ENCODE measurements around the gene HDC. TPM values are rescaled to one million over a fixed set of nuclear protein-coding genes. Genes with fewer than 3 reads are reported as not detected.

Gene HDC
- total and polyA plus RNA-seq, 11 donors = 0.18 to 0.97 (median 0.39) TPM; not detected in 3

- Histone ChIP-seq H3K27me3 (peaks cover 0 to 3% (median 0%) of the 10 kb centered on the region in 9 donors), H3K4me1 (peaks cover 0 to 22% (median 0%) of the 10 kb centered on the region in 12 donors), H3K9me3 (no peaks in the 10 kb centered on the region), H3K36me3 (no peaks in the 10 kb centered on the region), H3K4me3 (no peak overlapping the region), H3K27ac (peak overlapping the region in 1 of 12 donors; percentile 63)
- intact Hi-C loops (cut with DNase I) = no loop called here
- TF ChIP-seq CTCF (IDR thresholded peaks at IDR 0.05) = no peak
- no peak for TF ChIP-seq POLR2A (IDR thresholded peaks at IDR 0.05)
- WGBS, 4 donors = 87 to 90% (median 88%) methylated on average over 14 of the region's 14 CpGs
- ATAC-seq = peak in 3 of 4 donors; percentile 33 to 75 (median 72)
- peak in 1 of 5 donors; percentile 46 for DNase-seq
These were observed 17.5 kb downstream of the HDC start for GRCh38 chr15:50247819-50248655.

GRCh38 chr15:50246631-50247030 lies 18.9 kb downstream of the HDC start:
- 86 to 91% (median 89%) methylated on average over 2 of the region's 2 CpGs for WGBS, 4 donors
- no peak for ATAC-seq

GRCh38 chr15:50244959-50245624 lies 20.4 kb downstream of the HDC start:
- intact Hi-C loops (cut with DNase I) = no loop called here
- Histone ChIP-seq H3K9me3 (no peaks in the 10 kb centered on the region), H3K36me3 (no peaks in the 10 kb centered on the region), H3K27ac (no peak overlapping the region), H3K4me1 (peaks cover 0 to 22% (median 0%) of the 10 kb centered on the region in 12 donors), H3K27me3 (no peaks in the 10 kb centered on the region), H3K4me3 (no peak overlapping the region)
- DNase-seq (no peak), ATAC-seq (no peak)
- TF ChIP-seq CTCF (IDR thresholded peaks at IDR 0.05) (no peak), POLR2A (IDR thresholded peaks at IDR 0.05) (no peak)
- WGBS, 4 donors = 87 to 96% (median 96%) methylated on average over 2 of the region's 2 CpGs

More at GRCh38 chr15:50246631-50247030, 18.9 kb downstream of the HDC start:
- Histone ChIP-seq H3K27me3 (peaks cover 0 to 3% (median 0%) of the 10 kb centered on the region in 9 donors), H3K4me1 (peaks cover 0 to 22% (median 0%) of the 10 kb centered on the region in 12 donors), H3K36me3 (no peaks in the 10 kb centered on the region), H3K27ac (no peak overlapping the region), H3K4me3 (no peak overlapping the region), H3K9me3 (no peaks in the 10 kb centered on the region)
- intact Hi-C loops (cut with DNase I) = no loop called here
- no peak for DNase-seq
- TF ChIP-seq CTCF (IDR thresholded peaks at IDR 0.05) = no peak
- TF ChIP-seq POLR2A (IDR thresholded peaks at IDR 0.05) = no peak

- Histone ChIP-seq H3K27ac (no peak overlapping the region), H3K9me3 (no peaks in the 10 kb centered on the region), H3K4me3 (no peak overlapping the region), H3K36me3 (no peaks in the 10 kb centered on the region), H3K4me1 (peaks cover 0 to 22% (median 0%) of the 10 kb centered on the region in 12 donors), H3K27me3 (no peaks in the 10 kb centered on the region)
- WGBS, 4 donors = 86 to 100% (median 97%) methylated on average over 1 of the region's 1 CpG
- DNase-seq = no peak
- ATAC-seq = no peak
- intact Hi-C loops (cut with DNase I) = no loop called here
- no peak for TF ChIP-seq CTCF (IDR thresholded peaks at IDR 0.05)
- TF ChIP-seq POLR2A (IDR thresholded peaks at IDR 0.05) = no peak
These were observed 21.4 kb downstream of the HDC start for GRCh38 chr15:50244153-50244552.

Data from heart left ventricle (tissue), 16 donors.